Measurements from ENCODE around the gene FUT8.

DNA sequence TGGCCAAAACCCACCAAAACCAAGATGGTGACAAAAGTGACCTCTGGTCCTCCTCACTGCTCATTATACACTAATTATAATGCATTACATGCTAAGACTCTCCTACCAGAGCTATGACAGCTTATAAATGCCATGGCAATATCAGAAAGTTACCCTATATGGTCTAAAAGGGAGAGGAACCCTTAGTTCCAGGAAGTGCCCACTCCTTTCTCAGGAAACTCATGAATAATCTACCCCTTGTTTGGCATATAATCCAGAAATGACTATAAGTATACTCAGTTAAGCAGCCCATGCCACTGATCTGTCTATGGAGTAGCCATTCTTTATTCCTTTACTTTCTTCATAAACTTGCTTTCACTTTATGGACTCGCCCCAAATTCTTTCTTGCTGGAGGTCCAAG lies 43.0 kb upstream of the FUT8 start:
- TF ChIP-seq, protein P1, sequence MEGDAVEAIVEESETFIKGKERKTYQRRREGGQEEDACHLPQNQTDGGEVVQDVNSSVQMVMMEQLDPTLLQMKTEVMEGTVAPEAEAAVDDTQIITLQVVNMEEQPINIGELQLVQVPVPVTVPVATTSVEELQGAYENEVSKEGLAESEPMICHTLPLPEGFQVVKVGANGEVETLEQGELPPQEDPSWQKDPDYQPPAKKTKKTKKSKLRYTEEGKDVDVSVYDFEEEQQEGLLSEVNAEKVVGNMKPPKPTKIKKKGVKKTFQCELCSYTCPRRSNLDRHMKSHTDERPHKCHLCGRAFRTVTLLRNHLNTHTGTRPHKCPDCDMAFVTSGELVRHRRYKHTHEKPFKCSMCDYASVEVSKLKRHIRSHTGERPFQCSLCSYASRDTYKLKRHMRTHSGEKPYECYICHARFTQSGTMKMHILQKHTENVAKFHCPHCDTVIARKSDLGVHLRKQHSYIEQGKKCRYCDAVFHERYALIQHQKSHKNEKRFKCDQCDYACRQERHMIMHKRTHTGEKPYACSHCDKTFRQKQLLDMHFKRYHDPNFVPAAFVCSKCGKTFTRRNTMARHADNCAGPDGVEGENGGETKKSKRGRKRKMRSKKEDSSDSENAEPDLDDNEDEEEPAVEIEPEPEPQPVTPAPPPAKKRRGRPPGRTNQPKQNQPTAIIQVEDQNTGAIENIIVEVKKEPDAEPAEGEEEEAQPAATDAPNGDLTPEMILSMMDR (IDR thresholded peaks at IDR 0.05), result no peak
- TF ChIP-seq POLR2AphosphoS5 (IDR thresholded peaks at IDR 0.05) (no peak), POLR2A (IDR thresholded peaks at IDR 0.05) (no peak), EP300 (IDR thresholded peaks at IDR 0.05; ENCODE audit: low read depth) (no peak)
